AG09319 (cell line): ENCODE measurements around the gene ATG10.

Source experiments
- DNase-seq: peaks from one replicate; pipeline ENCODE4 v3.0.0-alpha.2; 2010; ENCODE audit warnings: low read depth; ENCODE audit errors: extremely low read depth
- CTCF ChIP-seq: IDR thresholded peaks from 2 replicates; pipeline ENCODE4 v1.5.1; 2011; ENCODE audit warnings: low read depth, mild to moderate bottlenecking, inconsistent platforms, low read length, moderate library complexity

ATG10 gene

GRCh38 chr5:82277987-82278710, 306.3 kb downstream of the ATG10 start, which contains the start of gene RPS23:
Gene RPS23 (minus strand): TSS chr5:82278354. CDS start chr5:82278323, 31 bp downstream.
- peak; percentile 73 for DNase-seq
- TF ChIP-seq CTCF: no peak

DNA sequence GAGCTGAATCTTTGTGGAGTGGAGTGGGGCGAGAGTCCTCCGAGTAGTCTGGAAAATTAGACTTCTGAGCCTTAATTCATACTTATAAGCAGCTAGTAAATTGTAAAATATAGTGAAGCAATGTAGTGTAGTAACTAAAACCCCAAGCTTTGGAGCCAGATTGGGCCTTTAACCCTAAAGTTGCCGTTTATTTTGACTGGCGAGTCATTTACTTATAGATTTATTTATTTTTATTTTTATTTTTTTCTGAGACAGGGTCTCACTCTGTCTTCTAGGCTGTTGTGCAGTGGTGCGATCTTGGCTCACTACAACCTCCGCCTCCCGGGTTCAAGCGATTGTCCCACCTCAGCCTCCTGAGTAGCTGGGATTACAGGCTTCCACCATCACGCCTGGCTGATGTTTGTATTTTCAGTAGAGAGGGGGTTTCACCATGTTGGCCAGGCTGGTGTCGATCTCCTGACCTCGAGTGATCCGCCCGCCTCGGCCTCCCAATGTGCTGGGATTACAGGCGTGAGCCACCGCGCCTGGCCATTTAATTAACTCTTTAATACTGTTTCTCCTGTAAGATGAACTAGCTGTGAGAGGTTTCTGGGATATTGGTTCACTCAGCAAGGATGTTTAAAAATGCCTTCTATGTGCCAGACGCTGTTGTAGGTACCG, 307.0 kb downstream of the ATG10 start:
- TF ChIP-seq CTCF: no peak
- DNase-seq: no peak

DNA sequence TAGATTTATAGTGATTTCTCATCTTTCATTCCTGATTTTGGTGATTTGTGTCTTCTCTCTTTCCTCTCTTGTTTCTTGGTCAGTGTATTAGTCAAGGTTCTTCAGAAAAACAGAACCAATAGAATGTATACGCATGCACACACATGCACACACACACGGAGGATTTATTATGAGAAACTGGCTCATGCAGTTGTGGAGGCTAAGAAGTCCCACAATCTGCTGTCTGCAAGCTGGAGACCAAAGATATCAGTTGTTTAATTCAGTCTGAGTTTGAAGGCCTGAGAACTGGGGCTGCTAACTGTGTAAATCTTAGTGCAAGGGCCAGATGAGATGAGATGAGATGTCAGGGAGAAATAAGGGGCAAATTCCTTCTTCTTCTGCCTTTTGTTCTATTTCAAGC, 312.1 kb downstream of the ATG10 start:
- DNase-seq: no peak
- TF ChIP-seq CTCF: no peak

- TF ChIP-seq CTCF: no peak
- no peak for DNase-seq
Measured at GRCh38 chr5:82285206-82285605, 313.4 kb downstream of the ATG10 start.

GRCh38 chr5:82287625-82288024, 315.8 kb downstream of the ATG10 start:
- TF ChIP-seq CTCF: no peak
- no peak for DNase-seq

DNA sequence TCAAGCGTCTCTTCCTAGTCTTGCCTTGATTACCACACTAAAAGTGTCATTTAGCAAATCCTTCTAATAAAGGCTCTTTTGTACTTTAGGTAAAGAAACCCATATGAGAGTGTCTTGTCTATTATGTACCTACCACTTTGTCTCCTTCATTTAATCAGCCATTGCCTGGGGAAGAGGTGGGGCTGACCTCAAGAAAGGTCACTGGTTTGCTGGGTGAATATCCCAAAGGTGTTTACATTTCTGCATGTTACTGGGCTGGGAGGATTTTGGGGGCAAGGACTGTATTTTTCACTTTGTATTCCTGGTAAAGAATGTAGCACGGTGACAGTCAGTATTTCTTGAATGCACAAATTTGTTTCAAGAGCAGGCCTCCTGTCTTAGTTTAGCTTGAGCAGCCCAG, 318.2 kb downstream of the ATG10 start:
- no peak for TF ChIP-seq CTCF
- DNase-seq: no peak

DNA sequence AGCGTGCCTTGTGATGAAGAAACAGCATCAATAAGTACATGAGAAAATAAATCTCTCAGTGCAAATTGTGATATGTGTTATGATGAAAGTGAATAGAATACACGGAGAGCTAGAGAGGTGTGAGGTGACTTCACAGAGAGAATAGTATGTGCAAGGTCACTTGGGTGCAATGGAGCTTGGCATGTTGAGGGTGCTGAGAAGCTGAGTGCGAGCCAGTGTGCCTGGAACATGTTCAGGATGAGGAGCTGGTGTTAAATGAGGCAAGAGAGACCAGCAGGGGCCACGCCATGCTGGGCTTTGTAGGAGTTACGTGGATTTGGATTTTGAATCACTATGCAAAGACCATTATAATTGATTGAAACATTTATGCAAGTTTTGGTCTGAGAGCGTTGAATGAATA, 319.1 kb downstream of the ATG10 start:
- TF ChIP-seq CTCF: no peak
- DNase-seq: no peak
